Hepatocyte (in vitro differentiated cells): ENCODE measurements around the gene CLK2. TPM values are rescaled to one million over a fixed set of nuclear protein-coding genes. Genes with fewer than 3 reads are reported as not detected.
A peak's percentile ranks its signal among the peaks of the same experiment; 100 is the strongest.

ENCODE experiments used
- DNase-seq: peaks from one replicate; pipeline ENCODE4 v3.0.0-alpha.2; 2016; ENCODE audit warnings: low spot score
- H2AFZ ChIP-seq: fragments of 200-600 bp; sonication (generic); 2 replicates; pipeline ENCODE4 v1.6.0; 2016; ENCODE audit warnings: antibody characterized with exemption, mild to moderate bottlenecking
- H3K27ac ChIP-seq: fragments of 200-600 bp; sonication (generic); 2 replicates; pipeline ENCODE4 v1.5.1; 2016; ENCODE audit warnings: mild to moderate bottlenecking
- H3K27me3 ChIP-seq: fragments of 200-600 bp; sonication (generic); 2 replicates; pipeline ENCODE4 v1.6.1; 2016
- H3K36me3 ChIP-seq: fragments of 200-600 bp; sonication (generic); replicated peaks from 2 replicates; pipeline ENCODE4 v1.5.1; 2016; ENCODE audit warnings: low read depth; ENCODE audit not compliant: insufficient read depth
- H3K4me1 ChIP-seq: fragments of 200-600 bp; sonication (generic); 2 replicates; pipeline ENCODE4 v1.5.1; 2016; ENCODE audit warnings: mild to moderate bottlenecking, moderate library complexity; ENCODE audit not compliant: insufficient read depth
- H3K4me2 ChIP-seq: fragments of 200-600 bp; sonication (generic); 2 replicates; pipeline ENCODE4 v1.6.0; 2016
- H3K4me3 ChIP-seq: fragments of 200-600 bp; sonication (generic); 2 replicates; pipeline ENCODE4 v1.5.1; 2016; ENCODE audit warnings: mild to moderate bottlenecking
- H3K79me2 ChIP-seq: fragments of 200-600 bp; sonication (generic); 2 replicates; pipeline ENCODE4 v1.6.0; 2017; ENCODE audit warnings: mild to moderate bottlenecking
- H3K9me2 ChIP-seq: fragments of 200-600 bp; sonication (generic); replicated peaks from 2 replicates; pipeline ENCODE4 v1.6.0; 2017; ENCODE audit warnings: mild to moderate bottlenecking; ENCODE audit not compliant: insufficient read depth
- H3K9me3 ChIP-seq: fragments of 200-600 bp; sonication (generic); 2 replicates; pipeline ENCODE4 v1.5.1; 2016; ENCODE audit warnings: low read depth, mild to moderate bottlenecking
- H4K20me1 ChIP-seq: fragments of 200-600 bp; sonication (generic); 2 replicates; pipeline ENCODE4 v1.6.0; 2016; ENCODE audit warnings: mild to moderate bottlenecking; ENCODE audit not compliant: insufficient read depth, poor library complexity, severe bottlenecking
- CTCF ChIP-seq: fragments of 200-600 bp; sonication (generic); IDR thresholded peaks from 2 replicates; pipeline ENCODE4 v1.5.1; 2016; ENCODE audit warnings: antibody characterized with exemption, mild to moderate bottlenecking; ENCODE audit not compliant: poor library complexity
- EZH2 ChIP-seq: fragments of 200-600 bp; sonication (generic); IDR thresholded peaks from 2 replicates; pipeline ENCODE4 v1.6.1; 2016; ENCODE audit warnings: antibody characterized with exemption, mild to moderate bottlenecking, borderline replicate concordance
- EZH2phosphoT487 ChIP-seq: fragments of 200-600 bp; sonication (generic); IDR thresholded peaks from one replicate; pipeline ENCODE4 v1.6.1; 2018; ENCODE audit warnings: antibody characterized with exemption, mild to moderate bottlenecking, low read depth, moderate library complexity; ENCODE audit not compliant: unreplicated experiment, severe bottlenecking
- WGBS: methylation state at CpG from one replicate; pipeline ENCODE4 v1.1.6; 2016; ENCODE audit warnings: low lambda C conversion rate; ENCODE audit errors: missing lambda C conversion rate; 5-methylcytosine and 5-hydroxymethylcytosine counted together
- polyA plus RNA-seq: library from polyadenylated mRNA; unstranded; fragments of >200 nt; fragmentation: Nextera tagmentation; extraction: Ambion mirVana; gene quantifications from 2 replicates; pipeline ENCODE4 v1.2.1, GENCODE V29; 2016
- total RNA-seq: library from RNA; depleted of rRNA; stranded (reverse); fragments of >200 nt; gene quantifications from 2 replicates; pipeline ENCODE4 v1.2.3, GENCODE V29; 2014

Gene CLK2
- total and polyA plus RNA-seq, 2 experiments from 2014 or later, result 18.6 to 48.7 TPM

DNA sequence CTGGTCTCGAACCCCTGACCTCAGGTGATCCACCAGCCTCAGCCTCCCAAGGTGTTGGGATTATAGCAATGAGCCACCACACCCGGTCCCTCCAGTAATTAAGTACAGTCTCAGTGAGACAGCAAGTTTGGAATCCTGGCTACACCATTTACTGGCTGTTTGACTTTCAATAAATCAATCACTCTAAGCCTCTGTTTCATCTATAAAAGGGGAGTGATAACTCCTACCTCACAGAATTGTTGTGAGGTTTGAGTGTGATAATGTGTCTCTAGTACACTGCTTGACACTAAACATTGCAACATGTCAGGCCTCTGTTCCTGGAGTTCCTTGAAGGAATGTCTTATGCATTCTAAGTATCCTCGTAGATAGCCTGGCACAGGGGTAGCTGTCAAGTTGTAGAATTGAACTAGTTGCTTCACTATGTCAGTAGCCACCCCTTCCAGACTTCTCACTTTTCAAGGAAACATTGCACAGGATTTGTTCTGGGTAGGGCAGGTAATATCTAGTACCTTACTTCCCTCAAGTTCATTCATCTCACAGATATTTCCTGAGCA lies 30.4 kb downstream of the CLK2 start:
- TF ChIP-seq EZH2phosphoT487, result no peak
- TF ChIP-seq CTCF, result no peak
- TF ChIP-seq EZH2, result no peak
- no peaks in the 10 kb centered on the region for H3K9me2 ChIP-seq
- no peaks in the 10 kb centered on the region for H3K27me3 ChIP-seq
- no peak for DNase-seq
- WGBS, result 38% methylated on average over 3 of the region's 3 CpGs
- peak overlapping the region; percentile 75 for H3K27ac ChIP-seq
- no peak overlapping the region for H2AFZ ChIP-seq
- no peaks in the 10 kb centered on the region for H4K20me1 ChIP-seq
- H3K36me3 ChIP-seq, result no peaks in the 10 kb centered on the region
- peak overlapping the region; percentile 84 for H3K4me2 ChIP-seq
- no peaks in the 10 kb centered on the region for H3K9me3 ChIP-seq
- H3K79me2 ChIP-seq, result peaks cover 11% of the 10 kb centered on the region
- peaks cover 15% of the 10 kb centered on the region for H3K4me1 ChIP-seq
- H3K4me3 ChIP-seq, result no peak overlapping the region

- no peaks in the 10 kb centered on the region for H3K9me2 ChIP-seq
- H3K27ac ChIP-seq, result no peak overlapping the region
- H3K4me1 ChIP-seq, result peaks cover 15% of the 10 kb centered on the region
- no peaks in the 10 kb centered on the region for H3K9me3 ChIP-seq
- DNase-seq, result no peak
- H3K79me2 ChIP-seq, result peaks cover 11% of the 10 kb centered on the region
- H3K36me3 ChIP-seq, result no peaks in the 10 kb centered on the region
- no peaks in the 10 kb centered on the region for H3K27me3 ChIP-seq
- H2AFZ ChIP-seq, result no peak overlapping the region
- TF ChIP-seq EZH2, result no peak
- no peak for TF ChIP-seq EZH2phosphoT487
- no peak for TF ChIP-seq CTCF
- H3K4me3 ChIP-seq, result no peak overlapping the region
- H4K20me1 ChIP-seq, result no peaks in the 10 kb centered on the region
- 89% methylated on average over 4 of the region's 4 CpGs for WGBS
- no peak overlapping the region for H3K4me2 ChIP-seq
Observed at GRCh38 chr1:155241841-155242264, 31.5 kb downstream of the CLK2 start.

GRCh38 chr1:155241069-155241679 lies 32.1 kb downstream of the CLK2 start:
- peak overlapping the region; percentile 30 for H3K4me3 ChIP-seq
- H3K4me1 ChIP-seq, result peaks cover 15% of the 10 kb centered on the region
- H3K27ac ChIP-seq, result no peak overlapping the region
- H3K36me3 ChIP-seq, result no peaks in the 10 kb centered on the region
- no peaks in the 10 kb centered on the region for H3K9me3 ChIP-seq
- H2AFZ ChIP-seq, result peak overlapping the region; percentile 29
- TF ChIP-seq EZH2, result no peak
- no peak for TF ChIP-seq EZH2phosphoT487
- TF ChIP-seq CTCF, result no peak
- no peaks in the 10 kb centered on the region for H3K9me2 ChIP-seq
- peaks cover 11% of the 10 kb centered on the region for H3K79me2 ChIP-seq
- H4K20me1 ChIP-seq, result no peaks in the 10 kb centered on the region
- H3K27me3 ChIP-seq, result no peaks in the 10 kb centered on the region
- WGBS, result 21% methylated on average over 4 of the region's 4 CpGs
- peak; percentile 87 for DNase-seq
- peak overlapping the region; percentile 76 for H3K4me2 ChIP-seq
